Measurements from ENCODE around the gene HBE1. TPM values are rescaled to one million over a fixed set of nuclear protein-coding genes. Genes with fewer than 3 reads are reported as not detected.
"Not testable (repeated sequence)": the region's sequence is repeated elsewhere in the genome, so short reads cannot be mapped to it uniquely, and the experiment has no call there.

Gene HBE1
- total RNA-seq (2014; rRNA removed; shearing (Covaris generic); ENCODE audit: low replicate concordance): not detected in 2 replicates

GRCh38 chr11:5269715-5270147 lies at the start of gene HBE1:
TSS of gene HBE1 (minus strand) at chr11:5269945. CDS start at chr11:5269890, 55 bp downstream.
- Histone ChIP-seq H3K9me3 (ENCODE audit: low read length) (no peaks in the 10 kb centered on the region), H2AFZ (ENCODE audit: low read length) (no peak within 1 kb of the TSS), H3K27me3 (ENCODE audit: low read length) (no peaks in the 10 kb centered on the region), H3K4me2 (ENCODE audit: low read depth, low read length, poor library complexity, severe bottlenecking) (no peak within 1 kb of the TSS), H4K20me1 (ENCODE audit: insufficient read depth, low read depth, low read length) (no peaks in the 10 kb centered on the region), H3K4me3 (ENCODE audit: low read length) (no peak within 1 kb of the TSS), H3K79me2 (ENCODE audit: low read length) (no peaks in the 10 kb centered on the region), H3K36me3 (ENCODE audit: insufficient read depth, low read length) (no peaks in the 10 kb centered on the region), H3K4me1 (ENCODE audit: low read length) (no peaks in the 10 kb centered on the region), H3K9ac (ENCODE audit: low read length) (no peak within 1 kb of the TSS), H3K27ac (ENCODE audit: low read length) (no peak within 1 kb of the TSS), H3K9me2 (replicated peaks; ENCODE audit: insufficient read depth, low read length) (no peaks in the 10 kb centered on the region)
- DNase-seq: no peak

GRCh38 chr11:5317292-5317691 lies 47.5 kb upstream of the HBE1 start:
- no peak overlapping the region for H2AFZ ChIP-seq (ENCODE audit: low read length)
- no peak for DNase-seq

GRCh38 chr11:5313326-5314023 lies 43.7 kb upstream of the HBE1 start:
- H3K9me2 ChIP-seq (replicated peaks; ENCODE audit: insufficient read depth, low read length); H3K79me2 ChIP-seq (ENCODE audit: low read length); H3K27me3 ChIP-seq (ENCODE audit: low read length); DNase-seq; H4K20me1 ChIP-seq (ENCODE audit: insufficient read depth, low read depth, low read length); H3K4me2 ChIP-seq (ENCODE audit: low read depth, low read length, poor library complexity, severe bottlenecking); H3K27ac ChIP-seq (ENCODE audit: low read length); H3K4me1 ChIP-seq (ENCODE audit: low read length); H3K36me3 ChIP-seq (ENCODE audit: insufficient read depth, low read length); H3K9ac ChIP-seq (ENCODE audit: low read length); H3K9me3 ChIP-seq (ENCODE audit: low read length); H2AFZ ChIP-seq (ENCODE audit: low read length); H3K4me3 ChIP-seq (ENCODE audit: low read length): not testable (repeated sequence)

More at GRCh38 chr11:5317292-5317691, 47.5 kb upstream of the HBE1 start:
- H3K36me3 ChIP-seq (ENCODE audit: insufficient read depth, low read length): no peaks in the 10 kb centered on the region
- no peak overlapping the region for H3K4me2 ChIP-seq (ENCODE audit: low read depth, low read length, poor library complexity, severe bottlenecking)
- no peaks in the 10 kb centered on the region for H3K9me2 ChIP-seq (replicated peaks; ENCODE audit: insufficient read depth, low read length)
- no peak overlapping the region for H3K9ac ChIP-seq (ENCODE audit: low read length)
- H4K20me1 ChIP-seq (ENCODE audit: insufficient read depth, low read depth, low read length): no peaks in the 10 kb centered on the region
- no peak overlapping the region for H3K27ac ChIP-seq (ENCODE audit: low read length)
- no peaks in the 10 kb centered on the region for H3K27me3 ChIP-seq (ENCODE audit: low read length)
- no peaks in the 10 kb centered on the region for H3K4me1 ChIP-seq (ENCODE audit: low read length)
- H3K9me3 ChIP-seq (ENCODE audit: low read length): no peaks in the 10 kb centered on the region
- no peak overlapping the region for H3K4me3 ChIP-seq (ENCODE audit: low read length)
- H3K79me2 ChIP-seq (ENCODE audit: low read length): no peaks in the 10 kb centered on the region

- Histone ChIP-seq H3K9me3 (ENCODE audit: low read length) (no peaks in the 10 kb centered on the region), H3K4me2 (ENCODE audit: low read depth, low read length, poor library complexity, severe bottlenecking) (no peak overlapping the region), H3K27me3 (ENCODE audit: low read length) (no peaks in the 10 kb centered on the region), H3K4me1 (ENCODE audit: low read length) (no peaks in the 10 kb centered on the region), H4K20me1 (ENCODE audit: insufficient read depth, low read depth, low read length) (no peaks in the 10 kb centered on the region), H3K36me3 (ENCODE audit: insufficient read depth, low read length) (no peaks in the 10 kb centered on the region), H3K9ac (ENCODE audit: low read length) (no peak overlapping the region), H3K4me3 (ENCODE audit: low read length) (no peak overlapping the region), H3K9me2 (replicated peaks; ENCODE audit: insufficient read depth, low read length) (no peaks in the 10 kb centered on the region), H3K27ac (ENCODE audit: low read length) (no peak overlapping the region), H3K79me2 (ENCODE audit: low read length) (no peaks in the 10 kb centered on the region), H2AFZ (ENCODE audit: low read length) (no peak overlapping the region)
- no peak for DNase-seq
Observed at GRCh38 chr11:5310423-5310822, 40.7 kb upstream of the HBE1 start.

GRCh38 chr11:5307256-5308019 lies 37.7 kb upstream of the HBE1 start:
- Histone ChIP-seq H3K4me2 (ENCODE audit: low read depth, low read length, poor library complexity, severe bottlenecking) (no peak overlapping the region), H3K79me2 (ENCODE audit: low read length) (no peaks in the 10 kb centered on the region), H3K4me3 (ENCODE audit: low read length) (no peak overlapping the region), H3K9ac (ENCODE audit: low read length) (no peak overlapping the region), H3K27ac (ENCODE audit: low read length) (no peak overlapping the region), H3K9me2 (replicated peaks; ENCODE audit: insufficient read depth, low read length) (no peaks in the 10 kb centered on the region), H2AFZ (ENCODE audit: low read length) (no peak overlapping the region), H3K9me3 (ENCODE audit: low read length) (no peaks in the 10 kb centered on the region), H3K27me3 (ENCODE audit: low read length) (no peaks in the 10 kb centered on the region), H4K20me1 (ENCODE audit: insufficient read depth, low read depth, low read length) (no peaks in the 10 kb centered on the region), H3K4me1 (ENCODE audit: low read length) (no peaks in the 10 kb centered on the region), H3K36me3 (ENCODE audit: insufficient read depth, low read length) (no peaks in the 10 kb centered on the region)
- DNase-seq: no peak

- H3K4me2 ChIP-seq (ENCODE audit: low read depth, low read length, poor library complexity, severe bottlenecking): no peak overlapping the region
- H3K9ac ChIP-seq (ENCODE audit: low read length): no peak overlapping the region
- no peaks in the 10 kb centered on the region for H3K9me3 ChIP-seq (ENCODE audit: low read length)
- no peaks in the 10 kb centered on the region for H3K4me1 ChIP-seq (ENCODE audit: low read length)
- no peak for DNase-seq
- no peak overlapping the region for H3K4me3 ChIP-seq (ENCODE audit: low read length)
- no peaks in the 10 kb centered on the region for H3K79me2 ChIP-seq (ENCODE audit: low read length)
- H4K20me1 ChIP-seq (ENCODE audit: insufficient read depth, low read depth, low read length): no peaks in the 10 kb centered on the region
- H3K27ac ChIP-seq (ENCODE audit: low read length): no peak overlapping the region
- no peaks in the 10 kb centered on the region for H3K27me3 ChIP-seq (ENCODE audit: low read length)
- H3K9me2 ChIP-seq (replicated peaks; ENCODE audit: insufficient read depth, low read length): no peaks in the 10 kb centered on the region
- no peaks in the 10 kb centered on the region for H3K36me3 ChIP-seq (ENCODE audit: insufficient read depth, low read length)
- H2AFZ ChIP-seq (ENCODE audit: low read length): no peak overlapping the region
Observed at GRCh38 chr11:5304046-5304445, 34.3 kb upstream of the HBE1 start.

GRCh38 chr11:5303626-5304025 lies 33.9 kb upstream of the HBE1 start:
- Histone ChIP-seq H3K4me2 (ENCODE audit: low read depth, low read length, poor library complexity, severe bottlenecking) (no peak overlapping the region), H3K9me3 (ENCODE audit: low read length) (no peaks in the 10 kb centered on the region), H3K36me3 (ENCODE audit: insufficient read depth, low read length) (no peaks in the 10 kb centered on the region), H4K20me1 (ENCODE audit: insufficient read depth, low read depth, low read length) (no peaks in the 10 kb centered on the region), H3K9me2 (replicated peaks; ENCODE audit: insufficient read depth, low read length) (no peaks in the 10 kb centered on the region), H3K9ac (ENCODE audit: low read length) (no peak overlapping the region), H3K27me3 (ENCODE audit: low read length) (no peaks in the 10 kb centered on the region), H3K4me3 (ENCODE audit: low read length) (no peak overlapping the region), H2AFZ (ENCODE audit: low read length) (no peak overlapping the region), H3K4me1 (ENCODE audit: low read length) (no peaks in the 10 kb centered on the region), H3K27ac (ENCODE audit: low read length) (no peak overlapping the region), H3K79me2 (ENCODE audit: low read length) (no peaks in the 10 kb centered on the region)
- no peak for DNase-seq

- DNase-seq: no peak
- no peaks in the 10 kb centered on the region for H3K36me3 ChIP-seq (ENCODE audit: insufficient read depth, low read length)
- no peak within 1 kb of the TSS for H3K27ac ChIP-seq (ENCODE audit: low read length)
- H3K9me3 ChIP-seq (ENCODE audit: low read length): no peaks in the 10 kb centered on the region
- H3K9ac ChIP-seq (ENCODE audit: low read length): no peak within 1 kb of the TSS
- H4K20me1 ChIP-seq (ENCODE audit: insufficient read depth, low read depth, low read length): no peaks in the 10 kb centered on the region
- H3K4me2 ChIP-seq (ENCODE audit: low read depth, low read length, poor library complexity, severe bottlenecking): no peak within 1 kb of the TSS
- no peaks in the 10 kb centered on the region for H3K27me3 ChIP-seq (ENCODE audit: low read length)
- H3K4me1 ChIP-seq (ENCODE audit: low read length): no peaks in the 10 kb centered on the region
- no peaks in the 10 kb centered on the region for H3K9me2 ChIP-seq (replicated peaks; ENCODE audit: insufficient read depth, low read length)
- no peak within 1 kb of the TSS for H3K4me3 ChIP-seq (ENCODE audit: low read length)
- H3K79me2 ChIP-seq (ENCODE audit: low read length): no peaks in the 10 kb centered on the region
- no peak within 1 kb of the TSS for H2AFZ ChIP-seq (ENCODE audit: low read length)
Observed at GRCh38 chr11:5301846-5302245, 32.1 kb upstream of the HBE1 start, which contains the start of gene OR51B4. TSS of gene OR51B4 (minus strand) at chr11:5301946. CDS start at chr11:5301946, 0 bp downstream.

All from Karpas-422 (cell line).